HepG2 (cell line): ENCODE results near the gene THADA. TPM values are rescaled to one million over a fixed set of nuclear protein-coding genes. Genes with fewer than 3 reads are reported as not detected.

Source experiments
- ERF ChIP-seq: IDR thresholded peaks from 2 replicates; pipeline ENCODE4 v1.6.1; 2018; ENCODE audit warnings: missing biosample characterization, missing genetic modification reagents
- FOXJ3 ChIP-seq: sonication (generic); formaldehyde crosslinking; IDR thresholded peaks from 2 replicates; pipeline ENCODE4 v1.4.0; 2020; ENCODE audit warnings: missing genetic modification reagents, mild to moderate bottlenecking, borderline replicate concordance
- LCORL ChIP-seq, 2 experiments: fragments of 450-650 bp in 1 of 2; sonication (generic) in 1 of 2; formaldehyde crosslinking in 1 of 2; IDR thresholded peaks; 2 replicates each; pipeline versions ENCODE4 v1.5.0 to v1.6.1; 2017 to 2020; ENCODE audit warnings: antibody characterized with exemption in 1 of 2, missing genetic modification reagents in 1 of 2
- NCOA1 ChIP-seq: sonication (generic); formaldehyde crosslinking; IDR thresholded peaks from 2 replicates; pipeline ENCODE4 v1.9.0; 2021; ENCODE audit warnings: missing genetic modification reagents
- PRMT3 ChIP-seq: sonication (generic); formaldehyde crosslinking; IDR thresholded peaks from 2 replicates; pipeline ENCODE4 v1.8.1; 2022; ENCODE audit warnings: low read depth, mild to moderate bottlenecking, moderate library complexity, missing genetic modification reagents, borderline replicate concordance
- RBFOX2 ChIP-seq: fragments of 200-400 bp; formaldehyde crosslinking; IDR thresholded peaks from 2 replicates; pipeline ENCODE4 v1.6.1; 2017; ENCODE audit warnings: low read depth, mild to moderate bottlenecking, low read length
- THRA ChIP-seq: sonication (generic); formaldehyde crosslinking; IDR thresholded peaks from 2 replicates; pipeline ENCODE4 v1.4.0; 2020; ENCODE audit warnings: missing genetic modification reagents, borderline replicate concordance
- ZBED4 ChIP-seq: sonication (generic); formaldehyde crosslinking; IDR thresholded peaks from 2 replicates; pipeline ENCODE4 v1.4.0; 2020; ENCODE audit warnings: missing genetic modification reagents, borderline replicate concordance
- ZFY ChIP-seq: sonication (generic); formaldehyde crosslinking; IDR thresholded peaks from 2 replicates; pipeline ENCODE4 v1.4.0; 2020; ENCODE audit warnings: missing genetic modification reagents
- ZNF136 ChIP-seq: sonication (generic); formaldehyde crosslinking; IDR thresholded peaks from 2 replicates; pipeline ENCODE4 v1.8.1; 2022; ENCODE audit warnings: low read depth, mild to moderate bottlenecking, moderate library complexity, missing genetic modification reagents
- polyA plus RNA-seq, 8 experiments: library from polyadenylated mRNA; depleted of rRNA in 3 of 8; stranded (reverse) in 7 of 8; unstranded in 1 of 8; fragments of >200 nt; fragmentation: Illumina TruSeq in 4 of 8; extraction: Trizol in 4 of 8; gene quantifications; 2 replicates each; pipeline versions ENCODE4 v1.2.1 to v1.2.3, GENCODE V29; 2011 to 2016; ENCODE audit warnings: low read depth in 4 of 8, missing spikeins in 1 of 8, mixed read lengths in 1 of 8; ENCODE audit not compliant: insufficient read depth in 1 of 8
- total RNA-seq, 5 experiments: library from RNA; depleted of rRNA; stranded (reverse); fragments of >200 nt; fragmentation: Illumina TruSeq; extraction: Trizol; gene quantifications; 2 replicates each; pipeline ENCODE4 v1.2.3, GENCODE V29; 2016; ENCODE audit warnings: low read depth in 1 of 5
- TF ChIP-seq, protein P1 (sequence below): sonication (generic); formaldehyde crosslinking; IDR thresholded peaks from 2 replicates; pipeline ENCODE4 v1.4.0; 2020; ENCODE audit warnings: mild to moderate bottlenecking, missing genetic modification reagents, borderline replicate concordance
- TF ChIP-seq, protein P2 (sequence below): sonication (generic); formaldehyde crosslinking; IDR thresholded peaks from 2 replicates; pipeline ENCODE4 v1.4.0; 2020; ENCODE audit warnings: missing genetic modification reagents
- TF ChIP-seq, protein P3 (sequence below): sonication (generic); formaldehyde crosslinking; IDR thresholded peaks from 2 replicates; pipeline ENCODE4 v1.5.1; 2020; ENCODE audit warnings: mild to moderate bottlenecking, missing genetic modification reagents, moderate library complexity

THADA gene
- total and polyA plus RNA-seq, 2 of the 13 experiments (the other 11 are each of a cell fraction or from before 2014, with no cell fraction given): 12.7 to 21.7 TPM

GRCh38 chr2:43186679-43187374 is 409.0 kb downstream of the THADA start (continued):
- TF ChIP-seq LCORL (IDR thresholded peaks at IDR 0.05) (no peak), LCORL (CRISPR knock-in tag; IDR thresholded peaks at IDR 0.05) (peak; percentile 84), ZNF136 (CRISPR knock-in tag) (0 out of 2 replicates have a peak, but pooled peaks have one; percentile 30), THRA (CRISPR knock-in tag) (0 out of 2 replicates have a peak, but pooled peaks have one; percentile 14), RBFOX2 (0 out of 2 replicates have a peak, but pooled peaks have one; percentile 16), FOXJ3 (CRISPR knock-in tag) (no peak), NCOA1 (CRISPR knock-in tag) (0 out of 2 replicates have a peak, but pooled peaks have one; percentile 49), PRMT3 (CRISPR knock-in tag) (no peak), ZBED4 (CRISPR knock-in tag) (peak; percentile 76; the same call in 1 of the 2 replicates), ZFY (CRISPR knock-in tag) (peak; percentile 80), ERF (CRISPR knock-in tag) (0 out of 2 replicates have a peak, but pooled peaks have one; percentile 67)
- TF ChIP-seq, protein P1, sequence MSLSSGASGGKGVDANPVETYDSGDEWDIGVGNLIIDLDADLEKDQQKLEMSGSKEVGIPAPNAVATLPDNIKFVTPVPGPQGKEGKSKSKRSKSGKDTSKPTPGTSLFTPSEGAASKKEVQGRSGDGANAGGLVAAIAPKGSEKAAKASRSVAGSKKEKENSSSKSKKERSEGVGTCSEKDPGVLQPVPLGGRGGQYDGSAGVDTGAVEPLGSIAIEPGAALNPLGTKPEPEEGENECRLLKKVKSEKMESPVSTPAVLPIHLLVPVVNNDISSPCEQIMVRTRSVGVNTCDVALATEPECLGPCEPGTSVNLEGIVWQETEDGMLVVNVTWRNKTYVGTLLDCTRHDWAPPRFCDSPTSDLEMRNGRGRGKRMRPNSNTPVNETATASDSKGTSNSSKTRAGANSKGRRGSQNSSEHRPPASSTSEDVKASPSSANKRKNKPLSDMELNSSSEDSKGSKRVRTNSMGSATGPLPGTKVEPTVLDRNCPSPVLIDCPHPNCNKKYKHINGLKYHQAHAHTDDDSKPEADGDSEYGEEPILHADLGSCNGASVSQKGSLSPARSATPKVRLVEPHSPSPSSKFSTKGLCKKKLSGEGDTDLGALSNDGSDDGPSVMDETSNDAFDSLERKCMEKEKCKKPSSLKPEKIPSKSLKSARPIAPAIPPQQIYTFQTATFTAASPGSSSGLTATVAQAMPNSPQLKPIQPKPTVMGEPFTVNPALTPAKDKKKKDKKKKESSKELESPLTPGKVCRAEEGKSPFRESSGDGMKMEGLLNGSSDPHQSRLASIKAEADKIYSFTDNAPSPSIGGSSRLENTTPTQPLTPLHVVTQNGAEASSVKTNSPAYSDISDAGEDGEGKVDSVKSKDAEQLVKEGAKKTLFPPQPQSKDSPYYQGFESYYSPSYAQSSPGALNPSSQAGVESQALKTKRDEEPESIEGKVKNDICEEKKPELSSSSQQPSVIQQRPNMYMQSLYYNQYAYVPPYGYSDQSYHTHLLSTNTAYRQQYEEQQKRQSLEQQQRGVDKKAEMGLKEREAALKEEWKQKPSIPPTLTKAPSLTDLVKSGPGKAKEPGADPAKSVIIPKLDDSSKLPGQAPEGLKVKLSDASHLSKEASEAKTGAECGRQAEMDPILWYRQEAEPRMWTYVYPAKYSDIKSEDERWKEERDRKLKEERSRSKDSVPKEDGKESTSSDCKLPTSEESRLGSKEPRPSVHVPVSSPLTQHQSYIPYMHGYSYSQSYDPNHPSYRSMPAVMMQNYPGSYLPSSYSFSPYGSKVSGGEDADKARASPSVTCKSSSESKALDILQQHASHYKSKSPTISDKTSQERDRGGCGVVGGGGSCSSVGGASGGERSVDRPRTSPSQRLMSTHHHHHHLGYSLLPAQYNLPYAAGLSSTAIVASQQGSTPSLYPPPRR (CRISPR knock-in tag): peak; percentile 32; the same call in 1 of the 2 replicates
- TF ChIP-seq, protein P2, sequence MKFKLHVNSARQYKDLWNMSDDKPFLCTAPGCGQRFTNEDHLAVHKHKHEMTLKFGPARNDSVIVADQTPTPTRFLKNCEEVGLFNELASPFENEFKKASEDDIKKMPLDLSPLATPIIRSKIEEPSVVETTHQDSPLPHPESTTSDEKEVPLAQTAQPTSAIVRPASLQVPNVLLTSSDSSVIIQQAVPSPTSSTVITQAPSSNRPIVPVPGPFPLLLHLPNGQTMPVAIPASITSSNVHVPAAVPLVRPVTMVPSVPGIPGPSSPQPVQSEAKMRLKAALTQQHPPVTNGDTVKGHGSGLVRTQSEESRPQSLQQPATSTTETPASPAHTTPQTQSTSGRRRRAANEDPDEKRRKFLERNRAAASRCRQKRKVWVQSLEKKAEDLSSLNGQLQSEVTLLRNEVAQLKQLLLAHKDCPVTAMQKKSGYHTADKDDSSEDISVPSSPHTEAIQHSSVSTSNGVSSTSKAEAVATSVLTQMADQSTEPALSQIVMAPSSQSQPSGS (CRISPR knock-in tag): no peak
- TF ChIP-seq, protein P3, sequence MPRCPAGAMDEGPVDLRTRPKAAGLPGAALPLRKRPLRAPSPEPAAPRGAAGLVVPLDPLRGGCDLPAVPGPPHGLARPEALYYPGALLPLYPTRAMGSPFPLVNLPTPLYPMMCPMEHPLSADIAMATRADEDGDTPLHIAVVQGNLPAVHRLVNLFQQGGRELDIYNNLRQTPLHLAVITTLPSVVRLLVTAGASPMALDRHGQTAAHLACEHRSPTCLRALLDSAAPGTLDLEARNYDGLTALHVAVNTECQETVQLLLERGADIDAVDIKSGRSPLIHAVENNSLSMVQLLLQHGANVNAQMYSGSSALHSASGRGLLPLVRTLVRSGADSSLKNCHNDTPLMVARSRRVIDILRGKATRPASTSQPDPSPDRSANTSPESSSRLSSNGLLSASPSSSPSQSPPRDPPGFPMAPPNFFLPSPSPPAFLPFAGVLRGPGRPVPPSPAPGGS: 0 out of 2 replicates have a peak, but pooled peaks have one; percentile 45
